ENCODE data around the gene SLC19A1.
"Not testable (repeated sequence)": the region's sequence is repeated elsewhere in the genome, so short reads cannot be mapped to it uniquely, and the experiment has no call there.

Gene SLC19A1

DNA sequence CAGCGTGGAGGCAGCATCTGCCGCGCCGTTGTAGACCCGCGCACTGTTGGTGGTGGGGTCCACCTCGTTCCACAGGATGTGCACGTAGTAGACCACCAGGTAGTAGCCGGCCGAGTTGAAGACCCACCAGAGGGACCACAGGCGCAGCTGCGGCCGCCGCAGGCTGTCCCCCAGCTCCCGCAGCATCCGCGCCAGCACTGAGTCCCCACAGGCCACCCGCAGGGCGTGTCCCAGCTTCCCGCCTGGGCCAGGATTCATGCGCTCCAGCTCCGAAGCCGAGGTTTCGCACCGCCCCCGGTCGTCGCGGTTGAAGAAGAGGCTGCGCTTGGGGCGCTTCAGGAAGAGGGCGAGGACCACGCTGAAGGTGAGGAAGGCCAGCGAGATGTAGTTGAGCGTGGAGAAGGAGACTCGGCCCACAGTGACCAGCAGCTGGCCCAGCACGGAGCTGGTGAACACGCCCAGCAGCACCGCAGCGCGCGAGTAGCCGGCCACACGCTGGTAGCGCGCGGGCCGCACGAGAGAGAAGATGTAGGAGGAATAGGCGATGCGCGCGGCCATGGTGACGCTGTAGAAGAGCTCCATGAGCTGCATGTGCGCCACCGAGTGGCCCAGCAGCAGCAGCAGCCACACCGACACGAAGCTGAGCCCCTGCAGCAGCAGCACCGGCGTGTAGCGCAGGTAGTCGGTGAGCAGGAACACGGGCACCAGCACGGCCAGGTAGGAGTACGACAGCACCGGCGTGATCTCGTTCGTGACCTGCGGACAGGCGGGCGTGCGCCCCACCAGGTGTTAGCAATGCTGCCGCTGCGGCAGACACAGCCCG, 10.6 kb downstream of the SLC19A1 start:
- DNase-seq, result no peak

DNA sequence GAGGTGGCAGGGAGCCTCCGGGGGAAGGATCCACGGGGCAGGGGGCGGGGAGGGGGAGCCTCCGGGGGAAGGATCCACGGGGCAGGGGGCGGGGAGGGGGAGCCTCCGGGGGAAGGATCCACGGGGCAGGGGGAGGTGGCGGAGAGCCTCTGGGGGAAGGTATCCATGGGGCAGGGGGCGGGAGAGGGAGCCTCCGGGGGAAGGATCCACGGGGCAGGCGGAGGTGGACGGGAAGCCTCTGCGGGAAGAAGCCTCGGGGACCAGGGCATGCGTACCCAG, 11.2 kb downstream of the SLC19A1 start:
- DNase-seq, result not testable (repeated sequence)

DNA sequence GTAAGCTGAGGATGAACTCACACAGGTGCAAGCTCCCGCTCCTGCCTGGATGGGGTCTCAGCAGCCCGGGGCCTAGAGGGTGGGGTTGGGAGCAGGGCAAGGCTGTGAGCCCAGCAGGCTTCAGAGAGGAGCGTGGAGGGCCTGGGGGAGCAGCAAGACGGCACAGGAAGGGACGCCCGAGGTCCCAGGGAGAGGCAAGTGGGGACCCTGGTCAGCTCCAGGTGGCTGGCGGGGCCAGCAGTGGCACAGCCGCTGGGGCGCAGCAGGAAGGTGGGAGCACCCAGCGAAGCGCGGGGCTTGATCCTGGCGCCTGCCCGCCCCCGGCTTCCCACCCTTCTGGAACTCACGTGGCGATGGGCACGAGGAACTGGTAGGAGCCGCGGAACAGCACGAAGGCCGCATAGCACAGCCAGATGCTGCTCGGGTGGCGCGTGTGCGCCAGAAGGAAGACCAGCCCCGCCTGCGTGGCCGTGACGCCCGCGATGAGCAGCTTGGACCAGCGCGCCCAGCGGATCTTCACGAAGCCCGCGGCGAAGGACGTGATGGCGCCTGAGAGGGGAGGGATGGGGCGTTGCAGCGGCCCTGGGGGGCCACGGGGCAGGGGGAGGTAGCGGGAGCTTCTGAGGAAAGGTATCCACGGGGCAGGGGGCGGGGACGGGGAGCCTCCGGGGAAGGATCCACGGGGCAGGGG, 11.7 kb downstream of the SLC19A1 start:
- DNase-seq, result no peak

DNA sequence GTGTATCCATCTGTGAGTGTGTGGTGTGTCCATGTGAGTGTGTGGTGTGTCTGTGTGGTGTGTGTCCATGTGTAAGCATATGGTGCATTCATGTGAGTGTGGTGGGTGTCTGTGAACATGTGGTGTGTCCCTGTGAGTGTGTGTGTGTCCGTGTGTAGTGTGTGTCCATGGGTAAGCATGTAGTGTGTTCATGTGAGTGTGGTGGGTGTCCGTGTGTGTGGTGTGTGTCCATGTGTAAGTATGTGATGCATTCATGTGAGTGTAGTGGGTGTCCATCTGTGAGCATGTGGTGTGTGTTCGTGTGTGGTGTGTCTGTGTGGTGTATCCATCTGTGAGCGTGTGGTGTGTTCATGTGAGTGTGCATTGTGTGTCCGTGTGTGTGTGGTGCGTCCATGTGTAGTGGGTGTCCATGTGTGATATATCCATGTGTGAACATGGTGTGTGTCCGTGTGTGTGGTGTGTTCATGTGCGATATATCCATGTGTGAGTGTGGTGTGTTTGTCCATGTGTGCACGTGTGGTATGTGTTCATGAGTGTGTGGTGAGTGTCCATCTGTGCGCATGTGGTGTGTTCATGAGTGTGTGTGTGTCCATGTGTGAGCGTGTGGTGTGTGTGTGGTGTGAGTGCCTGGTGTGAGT, 12.3 kb downstream of the SLC19A1 start:
- no peak for DNase-seq

DNA sequence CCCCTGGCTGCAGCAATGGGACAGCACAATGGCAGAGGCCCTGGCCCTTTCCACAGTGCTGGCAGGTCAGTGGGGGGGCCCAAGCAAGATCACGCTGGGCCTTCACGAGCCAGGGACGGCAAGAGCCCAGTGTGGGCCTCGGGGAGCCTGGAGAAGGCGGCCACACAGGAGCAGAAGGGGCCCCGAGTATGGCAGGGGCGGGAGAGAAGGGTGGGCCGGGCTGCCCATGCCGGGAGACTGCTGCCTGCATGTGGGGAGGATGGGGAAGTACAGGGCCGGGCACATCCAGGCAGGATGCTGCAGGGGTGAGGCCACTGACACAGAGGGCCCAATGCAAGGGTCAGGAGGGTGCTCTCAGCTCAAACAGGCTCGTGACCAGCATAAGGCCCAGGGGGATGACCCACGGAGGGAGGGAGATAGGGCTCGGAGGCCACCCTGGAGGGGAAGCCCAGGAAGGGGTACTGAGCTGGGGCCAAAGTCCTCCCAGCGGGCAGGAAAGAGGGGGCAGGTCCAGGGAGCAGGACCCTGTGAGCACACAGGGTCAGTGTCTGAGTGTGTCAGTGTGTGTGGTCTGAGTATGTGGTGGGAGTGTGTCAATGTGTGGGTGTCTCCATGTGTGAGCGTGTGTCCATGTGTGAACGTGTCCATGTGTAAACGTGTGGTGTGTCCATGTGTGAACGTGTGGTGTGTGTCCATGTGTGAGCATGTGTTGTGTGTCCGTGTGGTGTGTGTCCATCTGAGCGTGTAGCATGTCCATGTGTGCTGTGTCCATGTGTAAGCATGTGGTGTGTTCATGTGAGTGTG, 13.1 kb downstream of the SLC19A1 start:
- no peak for DNase-seq

DNA sequence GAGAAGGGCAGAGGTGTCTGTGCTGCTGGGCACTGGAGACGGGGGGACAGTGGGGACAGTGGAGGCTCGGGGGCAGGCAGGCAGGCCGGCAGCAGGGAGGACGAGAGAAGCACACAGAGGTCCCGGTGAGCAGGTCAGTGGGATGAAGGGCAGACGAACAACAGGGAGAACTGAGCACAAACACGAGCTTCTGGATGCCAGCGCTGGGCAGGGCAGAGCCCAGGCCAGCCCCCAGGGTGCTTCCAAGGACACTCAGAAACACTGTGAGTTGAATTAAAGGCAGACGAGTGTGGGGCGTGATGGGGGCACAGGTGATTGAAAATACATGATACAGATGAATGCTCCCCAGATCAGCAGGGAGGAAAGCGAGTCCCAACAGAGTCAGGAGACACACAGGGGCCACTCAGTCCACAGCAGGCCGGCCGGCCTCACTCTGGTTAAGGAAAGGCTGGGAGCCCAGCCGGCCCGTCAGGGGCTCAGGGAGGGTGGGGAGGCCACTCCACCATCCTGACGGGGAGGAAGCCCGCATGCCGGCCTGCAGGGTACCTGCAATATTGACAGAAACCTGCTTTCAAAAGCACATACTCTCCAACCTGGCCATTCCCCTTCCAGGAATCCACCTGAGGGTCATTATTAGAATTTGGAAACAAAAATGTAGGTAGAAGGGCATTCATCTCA, 14.1 kb downstream of the SLC19A1 start:
- no peak for DNase-seq

DNA sequence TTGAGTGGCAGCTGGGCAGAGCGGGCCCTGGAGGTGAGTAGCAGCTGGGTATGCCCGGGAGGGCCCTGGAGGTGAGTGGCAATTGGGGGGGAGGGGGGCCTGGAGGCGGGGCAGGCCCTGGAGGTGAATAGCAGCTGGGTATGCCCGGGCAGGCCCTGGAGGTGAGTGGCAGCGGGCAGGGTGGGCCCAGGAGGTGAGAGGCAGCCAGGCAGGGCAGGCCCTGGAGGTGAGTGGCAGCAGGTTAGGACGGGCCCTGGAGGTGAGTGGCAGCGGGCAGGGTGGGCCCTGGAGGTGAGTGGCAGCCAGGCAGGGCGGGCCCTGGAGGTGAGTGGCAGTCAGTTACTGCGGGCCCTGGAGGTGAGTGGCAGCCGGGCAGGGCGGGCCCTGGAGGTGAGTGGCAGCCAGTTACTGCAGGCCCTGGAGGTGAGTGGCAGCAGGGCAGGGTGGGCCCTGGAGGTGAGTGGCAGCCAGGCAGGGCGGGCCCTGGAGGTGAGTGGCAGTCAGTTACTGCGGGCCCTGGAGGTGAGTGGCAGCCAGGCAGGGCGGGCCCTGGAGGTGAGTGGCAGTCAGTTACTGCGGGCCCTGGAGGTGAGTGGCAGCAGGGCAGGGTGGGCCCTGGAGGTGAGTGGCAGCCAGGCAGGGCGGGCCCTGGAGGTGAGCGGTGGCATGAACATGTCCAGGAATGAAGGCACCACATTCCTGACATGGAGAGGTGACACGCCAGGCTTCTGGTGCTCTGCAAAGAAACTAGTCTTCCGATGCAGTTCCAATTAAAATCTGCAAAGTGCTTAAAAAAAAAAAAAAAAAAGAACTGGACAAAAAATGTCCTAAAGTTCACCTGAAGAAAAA, 14.9 kb downstream of the SLC19A1 start:
- peak; percentile 10 for DNase-seq

DNA sequence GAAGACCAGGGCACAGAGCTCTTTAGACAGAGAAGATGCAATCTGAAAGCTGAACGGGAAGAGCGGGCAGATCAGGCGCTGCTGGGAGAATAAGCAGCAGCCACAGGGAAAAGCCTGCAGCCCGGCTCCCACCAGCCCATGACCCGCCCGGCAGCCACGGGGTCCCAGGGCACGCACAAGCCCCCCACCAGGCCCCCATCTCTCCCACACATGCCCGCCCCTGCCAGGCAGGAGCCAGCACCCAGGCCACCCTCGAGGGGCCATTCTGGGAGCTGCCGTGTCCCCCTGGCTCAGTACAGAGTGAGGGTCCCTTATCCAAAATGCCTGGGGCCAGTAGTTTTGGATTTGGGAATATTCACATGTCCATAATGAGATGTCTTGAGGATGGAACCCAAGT, 16.3 kb downstream of the SLC19A1 start:
- no peak for DNase-seq

DNA sequence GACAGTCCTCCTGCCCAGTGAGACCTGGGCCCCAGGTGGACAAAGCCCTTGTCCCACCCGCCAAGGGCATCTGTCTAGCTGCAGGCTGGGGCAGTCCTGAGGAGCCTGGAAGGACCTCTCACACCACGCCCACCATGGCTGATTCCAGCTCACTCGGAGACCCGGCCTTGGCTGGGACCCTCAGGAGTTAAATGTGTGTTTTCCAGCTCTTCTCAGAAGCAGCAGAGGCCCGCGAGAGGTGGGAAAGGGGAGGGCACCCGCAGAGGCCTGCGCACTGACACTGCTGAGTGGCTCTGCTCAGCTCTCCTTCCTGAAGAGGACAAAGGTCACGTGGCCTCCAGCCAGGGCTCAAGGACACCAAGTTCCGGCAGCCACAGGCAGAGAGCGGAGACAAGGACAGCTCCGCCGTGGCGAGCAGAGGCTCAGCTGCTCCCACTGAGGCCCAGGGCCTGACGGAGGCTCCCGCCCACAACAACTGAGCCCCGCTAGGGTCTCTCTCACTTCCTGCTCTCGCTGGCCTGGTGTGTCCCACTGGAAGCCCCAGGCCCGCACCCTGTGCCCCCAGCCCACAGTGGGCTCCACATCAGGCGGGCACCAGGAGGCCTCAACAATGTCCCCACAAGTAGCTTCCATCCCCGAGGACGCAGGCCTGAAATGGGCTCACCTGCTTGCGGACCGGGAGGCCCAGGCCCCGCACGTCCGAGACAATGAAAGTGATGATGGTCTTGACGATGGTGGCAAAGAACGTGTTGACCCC, 16.9 kb downstream of the SLC19A1 start:
- no peak for DNase-seq

DNA sequence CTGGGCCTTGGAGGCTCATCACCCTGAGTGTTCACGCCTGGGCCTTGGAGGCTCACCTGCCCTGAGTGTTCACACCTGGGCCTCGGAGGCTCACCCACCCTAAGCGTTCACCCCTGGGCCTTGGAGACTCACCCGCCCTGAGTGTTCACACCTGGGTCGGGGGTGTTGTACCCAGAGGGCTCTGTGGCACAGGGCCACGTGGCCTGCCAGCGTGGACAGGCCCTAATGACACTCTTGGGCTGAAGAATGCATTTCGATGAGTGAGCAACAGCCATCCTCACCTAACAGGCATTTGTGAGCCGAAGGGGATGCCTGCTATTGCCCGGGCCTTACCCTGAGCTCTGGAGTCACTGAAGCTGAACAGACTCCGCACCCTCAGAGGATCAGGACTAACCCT, 17.5 kb downstream of the SLC19A1 start:
- no peak for DNase-seq

DNA sequence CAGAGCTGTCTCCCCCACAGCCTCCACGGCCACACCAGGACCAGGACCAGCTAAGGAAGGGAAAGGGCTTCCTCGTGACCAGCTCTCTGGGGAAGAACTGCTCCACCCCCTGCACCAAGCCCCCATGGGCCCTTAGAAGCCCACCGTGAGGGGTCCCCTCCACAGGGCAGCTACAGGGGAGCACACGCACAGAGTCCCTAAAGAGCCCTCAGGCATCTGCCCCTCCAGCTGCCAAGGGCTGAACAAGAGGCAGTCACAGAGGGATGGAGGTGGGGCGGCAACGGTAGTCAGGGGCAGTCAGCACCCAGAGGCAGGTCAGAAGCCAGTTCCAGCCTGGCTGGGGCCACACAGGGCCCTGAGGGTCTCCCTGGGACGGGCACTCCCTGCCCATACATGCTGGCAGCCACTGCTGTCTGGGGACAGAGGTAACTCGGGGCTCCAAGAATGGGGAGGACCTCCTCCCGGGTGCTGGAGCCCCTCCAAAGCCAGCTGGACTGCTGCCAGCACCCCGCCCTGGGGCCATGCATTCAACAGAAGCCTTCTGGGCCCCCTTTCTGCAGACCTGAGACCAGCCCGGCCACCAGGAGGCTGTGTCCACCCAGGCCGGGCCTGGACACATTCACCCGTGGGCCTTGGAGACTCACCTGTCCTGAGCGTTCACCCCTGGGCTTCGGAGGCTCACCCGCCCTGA, 18.7 kb downstream of the SLC19A1 start:
- DNase-seq, result no peak

DNA sequence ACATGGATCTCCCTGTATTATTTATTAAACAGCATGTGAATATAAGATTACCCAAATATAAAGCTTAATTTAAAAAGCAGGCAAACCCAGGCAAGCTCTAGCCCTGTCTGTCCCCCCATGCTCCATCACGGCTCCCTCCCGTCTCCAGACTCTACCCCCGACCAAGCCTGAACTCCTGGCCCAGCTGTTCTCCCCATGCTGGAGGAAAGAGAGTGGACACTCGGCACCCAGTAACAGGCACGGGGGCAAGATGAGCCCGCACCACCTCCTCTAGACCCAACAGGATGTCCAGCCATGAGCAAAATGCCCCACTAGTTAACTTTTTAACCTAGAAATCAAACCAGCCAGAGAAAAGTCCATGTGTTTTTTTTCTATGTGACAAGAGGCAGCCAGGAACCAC, 19.3 kb downstream of the SLC19A1 start:
- no peak for DNase-seq

DNA sequence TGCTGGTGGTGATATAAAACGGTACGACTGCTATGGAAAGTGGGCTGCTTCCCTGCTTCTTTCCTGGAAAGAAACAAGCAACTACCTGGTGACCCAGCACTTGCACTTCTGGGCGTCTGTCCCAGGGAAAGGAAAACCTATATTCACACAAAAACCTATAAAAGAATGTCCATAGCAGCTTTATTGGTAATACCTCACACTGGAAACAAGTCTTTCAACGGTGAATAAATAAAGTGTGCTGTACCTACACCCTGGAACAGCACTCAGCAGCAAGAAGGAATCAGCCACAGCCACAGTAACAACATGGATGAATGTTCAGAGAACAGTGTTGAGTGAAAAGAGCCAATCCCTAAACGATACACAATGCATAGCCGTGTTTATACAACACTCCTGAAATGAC, 19.9 kb downstream of the SLC19A1 start:
- no peak for DNase-seq

DNA sequence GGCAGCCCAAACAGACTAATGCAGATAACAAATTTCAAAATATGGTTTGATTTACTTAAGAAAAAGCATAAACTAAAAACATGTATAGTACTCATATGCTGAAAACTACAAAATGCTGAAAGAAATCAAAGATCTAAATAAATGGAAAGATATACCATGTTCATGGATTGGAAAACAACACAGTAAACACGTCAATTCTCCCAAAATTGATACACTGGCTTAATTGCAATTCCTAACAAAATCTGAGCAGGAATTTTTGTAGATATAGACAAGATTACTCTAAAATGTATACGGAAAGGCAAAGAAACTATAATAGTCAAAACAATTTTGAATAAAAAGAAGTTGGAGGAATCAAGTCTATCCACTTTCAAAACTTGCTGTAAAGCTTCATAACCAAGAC, 21.0 kb downstream of the SLC19A1 start:
- DNase-seq, result no peak

DNA sequence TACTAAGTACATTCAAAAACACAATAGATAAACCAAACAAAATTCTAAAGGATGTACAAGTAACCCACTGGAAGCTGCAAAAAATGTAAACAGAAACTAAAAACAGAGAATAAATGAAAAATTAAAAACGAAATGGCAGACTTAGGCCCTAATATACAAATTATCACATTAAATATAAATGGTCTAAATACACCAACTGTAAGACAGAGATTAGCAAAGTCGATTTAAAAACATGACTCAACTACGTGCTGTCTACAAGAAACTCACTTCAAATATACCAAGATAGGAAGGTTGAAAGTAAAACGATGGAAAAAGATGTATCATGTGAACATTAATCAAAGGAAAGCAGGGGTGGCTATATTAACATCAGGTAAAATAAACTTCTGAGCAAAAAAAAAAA, 23.1 kb downstream of the SLC19A1 start:
- no peak for DNase-seq

DNA sequence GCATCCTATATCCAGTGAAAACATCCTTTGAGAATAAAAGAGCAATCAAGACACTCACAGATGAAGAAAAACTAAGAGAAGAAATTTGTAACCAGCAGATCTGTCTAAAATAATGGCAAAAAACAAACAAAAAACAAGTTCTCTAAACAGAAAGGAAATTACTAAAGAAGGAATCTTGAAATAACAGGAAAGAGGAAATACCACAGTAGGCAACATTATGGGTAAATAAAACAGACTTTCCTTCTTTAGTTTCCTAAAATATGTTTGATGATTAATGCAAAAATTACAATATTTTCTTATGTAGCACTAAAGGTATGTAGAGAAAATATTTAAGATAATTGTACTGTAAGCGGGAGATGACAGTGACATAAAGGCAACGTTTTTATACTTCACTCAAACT, 23.5 kb downstream of the SLC19A1 start:
- DNase-seq, result no peak

DNA sequence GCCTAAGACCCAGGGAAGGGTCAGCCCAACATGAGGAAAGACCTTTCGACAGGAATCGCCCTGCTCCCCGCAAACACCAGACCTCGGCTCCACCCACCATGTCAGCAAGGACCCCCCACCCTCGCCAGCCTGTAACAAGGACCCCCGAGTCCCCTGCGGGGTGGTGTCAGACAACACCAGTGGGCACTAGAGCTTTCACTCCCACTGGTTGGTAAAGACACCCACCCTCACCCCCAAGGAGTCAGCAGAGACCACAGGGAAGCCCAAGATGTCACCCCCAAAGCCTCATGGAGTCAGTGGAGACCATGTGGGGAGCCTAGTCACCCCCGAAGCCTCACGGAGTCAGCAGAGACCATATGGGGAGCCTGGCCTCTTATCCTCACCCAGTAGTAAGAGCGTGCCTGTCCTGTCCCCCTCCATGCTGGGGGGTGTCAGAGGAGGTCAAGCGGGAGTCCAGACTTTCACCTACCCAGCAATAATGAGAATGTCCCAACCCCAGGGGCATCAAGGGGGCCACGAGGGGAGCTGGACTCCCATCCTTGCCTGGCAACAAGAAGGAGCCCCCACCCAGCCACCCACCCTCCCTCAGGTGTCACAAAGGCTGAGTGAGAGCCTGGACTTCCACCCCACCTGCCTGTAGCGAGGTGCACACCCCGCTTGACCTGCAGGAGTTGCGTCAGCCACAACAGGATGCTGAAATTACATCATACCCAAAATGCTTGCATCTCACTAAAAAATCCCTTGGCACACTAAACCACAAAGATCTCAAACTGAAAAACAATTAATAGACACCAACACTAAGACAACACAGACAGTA, 24.8 kb downstream of the SLC19A1 start:
- no peak for DNase-seq

DNA sequence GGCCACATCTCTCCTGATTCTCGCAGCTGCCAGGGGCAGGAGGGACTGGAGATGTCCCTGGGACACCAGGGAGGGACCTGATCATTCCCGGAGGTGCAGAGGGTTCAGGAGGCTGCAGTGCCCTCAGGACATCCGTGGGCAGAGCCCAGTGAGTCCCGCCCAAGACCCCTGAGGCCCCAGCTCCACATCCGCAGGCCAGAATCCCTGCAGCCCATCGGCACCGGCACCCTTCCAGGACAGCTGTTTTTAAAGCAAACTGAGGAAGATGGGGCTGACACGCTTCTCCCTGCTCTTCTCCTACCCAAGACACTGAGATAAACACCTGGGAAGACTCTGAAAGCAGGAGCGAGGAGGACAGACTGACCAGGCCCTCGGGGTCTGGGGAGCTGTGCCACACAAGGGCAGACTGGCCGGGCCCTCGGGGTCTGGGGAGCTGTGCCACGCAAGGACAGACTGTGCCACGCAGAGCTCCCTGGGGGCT, 25.5 kb downstream of the SLC19A1 start:
- DNase-seq, result no peak

DNA sequence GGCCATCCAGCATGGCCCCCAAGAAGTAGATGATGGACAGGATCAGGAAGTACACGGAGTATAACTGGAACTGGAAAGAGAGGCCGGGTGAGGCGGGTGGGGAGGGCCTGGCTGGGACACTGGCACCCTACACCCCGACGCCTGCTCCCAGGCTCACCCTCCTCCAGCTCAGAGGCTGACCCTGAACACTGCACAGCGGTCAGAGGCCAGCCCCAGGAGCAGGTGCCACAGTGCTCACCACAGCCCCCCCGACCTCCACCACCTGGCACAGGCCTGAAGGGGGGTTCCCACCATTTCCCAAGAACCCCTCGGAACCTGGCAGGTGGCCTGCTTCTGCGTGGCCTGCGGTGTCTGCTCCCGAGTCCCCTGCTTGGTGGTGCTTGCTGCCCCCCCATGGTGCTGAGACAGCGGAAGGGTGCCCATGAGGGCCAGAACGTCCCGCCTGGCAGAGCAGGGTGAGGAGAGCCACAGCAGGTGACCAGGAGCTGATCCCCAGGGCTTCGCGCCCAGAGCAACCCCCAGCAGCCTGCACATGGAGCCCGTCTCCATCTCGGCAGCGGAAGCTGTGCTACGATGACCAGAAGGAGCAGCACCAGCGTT, 26.1 kb downstream of the SLC19A1 start:
- DNase-seq, result no peak
